Frontal cortex (tissue), 4 donors: Measurements from ENCODE around the gene S100PBP. TPM values are rescaled to one million over a fixed set of nuclear protein-coding genes. Genes with fewer than 3 reads are reported as not detected.
"Not testable (repeated sequence)": the region's sequence is repeated elsewhere in the genome, so short reads cannot be mapped to it uniquely, and the experiment has no call there.

ENCODE experiments used
- DNase-seq, 2 donors: peaks; one replicate each; pipeline ENCODE4 v3.0.0; 2012; ENCODE audit warnings: low spot score in 2 of 2
- FAIRE-seq: peaks from 2 replicates; lab custom pipeline; 2012; peaks lifted over from hg19 to GRCh38; lab: Jason Lieb, UNC
- total RNA-seq: library from RNA; depleted of rRNA; stranded (reverse); fragments of >200 nt; gene quantifications from one replicate; pipeline ENCODE4 v1.2.3, GENCODE V29; 2014
- donor health status: control.
- donor health status: control.
- donor health status: control.

Gene S100PBP
- total RNA-seq, 1 donor from 2014 or later = 42.4 TPM

GRCh38 chr1:32894019-32894600, 76.7 kb downstream of the S100PBP start:
- no peak for DNase-seq
- FAIRE-seq = no peak

DNA sequence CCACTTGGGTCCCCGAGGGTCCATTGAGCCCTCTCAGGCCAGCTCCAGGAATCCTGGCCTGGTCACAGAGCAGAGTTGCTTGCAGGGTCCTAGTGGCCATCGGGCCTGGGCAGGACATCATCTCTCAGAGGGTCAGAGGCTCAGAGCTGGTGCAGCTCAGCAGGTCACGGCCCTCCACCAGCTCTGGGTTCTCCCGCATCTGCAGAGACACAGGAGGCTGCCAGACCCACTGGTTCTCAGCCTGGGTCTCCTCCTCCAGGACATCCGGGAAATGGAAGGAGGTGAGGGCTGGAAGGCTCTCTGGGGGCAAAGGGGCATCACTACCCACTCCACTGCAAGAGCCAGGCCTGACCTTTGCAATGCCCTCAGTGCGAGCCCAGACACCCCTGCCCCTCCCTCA, 77.2 kb downstream of the S100PBP start:
- no peak for FAIRE-seq
- no peak for DNase-seq

- FAIRE-seq (no peak), DNase-seq (no peak)
These were observed 78.1 kb downstream of the S100PBP start for GRCh38 chr1:32895325-32896215.

- FAIRE-seq (no peak), DNase-seq (no peak)
These were observed 79.0 kb downstream of the S100PBP start for GRCh38 chr1:32896451-32896850.

DNA sequence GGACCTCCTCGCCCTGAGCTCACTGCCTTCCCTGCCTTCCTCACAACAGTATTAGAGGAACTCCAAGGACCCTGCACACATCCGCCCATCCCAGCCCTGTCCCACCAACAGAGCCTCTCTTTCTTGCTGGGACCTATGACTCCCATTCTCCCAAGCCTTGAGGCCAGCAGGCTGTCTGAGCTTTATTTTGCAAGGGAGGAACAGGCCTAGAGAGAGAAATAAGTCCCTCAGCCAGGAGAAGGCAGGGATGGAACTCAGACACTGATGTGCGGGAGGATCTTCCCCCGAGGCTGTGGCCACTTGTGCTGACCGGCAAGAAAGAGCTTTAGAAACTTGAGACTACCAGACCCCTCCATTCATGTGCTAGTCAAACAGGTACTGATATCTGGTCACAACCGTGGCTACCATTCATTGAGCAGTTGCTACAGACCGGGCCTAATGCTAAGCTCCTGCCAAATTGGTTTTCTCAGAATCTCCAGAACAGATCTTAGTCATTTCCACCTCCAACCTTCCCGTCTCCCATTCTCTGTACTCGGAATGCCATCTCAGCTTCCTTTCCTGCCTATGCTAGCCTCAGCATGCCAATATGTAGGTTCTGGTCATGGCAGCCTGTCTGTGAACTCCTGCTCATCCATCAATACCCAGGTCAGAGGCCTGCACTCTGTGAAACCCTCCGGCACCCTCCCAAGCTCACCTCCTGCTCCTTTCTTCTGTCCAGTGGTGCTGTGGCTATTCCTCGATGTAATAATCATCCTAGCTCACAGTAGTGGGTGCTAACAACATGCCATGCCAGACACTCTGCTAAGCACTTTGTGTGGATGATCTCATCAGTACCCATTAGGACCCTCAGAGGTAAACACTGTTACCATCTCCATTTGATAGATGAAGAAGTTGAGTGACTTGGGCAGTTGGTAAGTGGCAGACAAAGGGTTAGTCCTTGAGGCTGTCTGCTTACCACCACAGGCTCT, 79.9 kb downstream of the S100PBP start:
- no peak for FAIRE-seq

DNA sequence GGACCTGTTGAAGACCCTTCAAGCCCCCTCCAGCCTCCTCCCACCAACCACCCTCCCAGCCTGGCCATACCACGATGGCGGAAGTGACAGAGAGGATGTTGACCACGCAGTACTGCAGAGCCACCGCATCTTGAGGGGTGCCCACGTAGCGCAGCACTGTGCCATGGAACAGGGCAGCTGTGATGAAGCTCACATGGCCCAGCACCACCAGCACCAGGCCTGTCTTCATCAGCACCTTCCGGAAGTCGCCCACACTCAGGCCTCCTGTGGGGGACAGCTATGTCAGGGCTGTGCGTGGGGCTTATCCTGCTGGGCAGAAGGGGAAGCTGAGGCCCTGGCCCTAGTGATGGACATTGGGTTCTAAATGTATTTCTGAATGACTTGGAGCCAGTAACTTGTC, 80.6 kb downstream of the S100PBP start:
- no peak for FAIRE-seq
- no peak for DNase-seq

More for the DNA sequence above, 79.9 kb downstream of the S100PBP start:
- no peak for DNase-seq

GRCh38 chr1:32898958-32899357, 81.5 kb downstream of the S100PBP start:
- DNase-seq = no peak
- no peak for FAIRE-seq

GRCh38 chr1:32899586-32900296, 82.3 kb downstream of the S100PBP start:
- FAIRE-seq (no peak), DNase-seq (no peak)

DNA sequence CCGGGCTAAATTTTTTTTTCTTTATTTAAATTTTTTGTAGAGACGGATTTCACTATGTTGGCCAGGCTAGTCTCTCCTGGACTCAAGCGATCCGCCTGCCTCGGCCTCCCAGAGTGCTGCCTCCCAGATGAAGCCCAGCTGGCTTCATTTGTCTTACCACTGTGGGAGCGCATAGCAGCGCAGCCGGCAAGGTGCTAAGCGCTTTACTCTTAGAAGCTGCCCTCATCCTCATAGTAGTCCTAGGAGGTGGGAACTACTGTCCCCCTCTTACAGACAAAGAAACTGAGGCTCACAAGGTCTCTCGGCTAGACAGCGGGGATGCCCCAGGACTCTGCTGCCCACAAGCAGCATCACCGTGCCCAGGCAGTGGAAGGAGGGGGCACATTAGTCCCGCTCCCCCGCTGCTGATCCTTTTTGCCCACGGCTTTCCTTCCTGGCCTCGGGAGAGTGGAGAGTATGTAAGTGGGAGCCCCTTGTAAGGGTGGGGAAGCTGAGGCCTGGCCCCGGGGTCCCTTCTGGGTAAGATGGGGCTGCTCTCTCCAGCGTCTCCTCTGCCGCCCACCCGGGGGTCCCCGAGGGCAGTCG, 83.0 kb downstream of the S100PBP start:
- no peak for FAIRE-seq
- DNase-seq = no peak

GRCh38 chr1:32900956-32901822, 83.7 kb downstream of the S100PBP start, which contains the start of gene TMEM54:
TMEM54 (minus strand) TSS chr1:32901389; CDS start chr1:32901238, 151 bp downstream.
- FAIRE-seq (no peak), DNase-seq (peak; percentile 81 to 86)

DNA sequence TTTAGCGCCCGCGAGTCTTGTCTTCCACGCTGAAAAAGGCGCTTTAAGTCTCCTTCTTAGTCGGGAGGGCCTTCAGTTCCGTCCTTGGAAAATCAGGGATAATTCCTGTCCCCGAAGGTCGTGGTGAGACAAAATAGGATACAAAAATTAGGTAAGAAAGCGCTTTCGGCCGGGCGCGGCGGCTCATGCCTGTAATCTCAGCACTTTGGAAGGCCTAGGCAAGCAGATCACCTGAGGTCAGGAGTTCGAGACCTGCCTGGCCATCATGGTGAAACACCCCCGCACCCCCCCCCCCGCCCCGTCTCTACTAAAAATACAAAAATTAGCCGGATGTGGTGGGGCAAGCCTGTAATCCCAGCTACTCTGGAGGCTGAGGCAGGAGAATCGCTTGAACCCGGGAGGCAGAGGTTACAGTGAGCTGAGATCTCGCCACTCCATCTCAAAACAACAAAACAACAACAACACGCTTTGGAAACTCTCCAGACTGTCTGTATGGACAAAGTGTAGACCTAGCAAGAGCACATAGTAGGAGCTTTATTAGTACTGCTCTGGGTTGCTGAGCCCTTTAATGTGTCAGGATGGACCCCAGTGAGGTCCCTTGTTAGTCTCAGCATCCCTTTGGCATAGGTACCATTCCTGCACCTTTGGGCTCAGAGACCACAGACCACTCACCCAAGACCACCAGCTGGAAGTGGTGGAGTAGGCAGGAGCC, 84.5 kb downstream of the S100PBP start:
- FAIRE-seq (no peak), DNase-seq (no peak)

DNA sequence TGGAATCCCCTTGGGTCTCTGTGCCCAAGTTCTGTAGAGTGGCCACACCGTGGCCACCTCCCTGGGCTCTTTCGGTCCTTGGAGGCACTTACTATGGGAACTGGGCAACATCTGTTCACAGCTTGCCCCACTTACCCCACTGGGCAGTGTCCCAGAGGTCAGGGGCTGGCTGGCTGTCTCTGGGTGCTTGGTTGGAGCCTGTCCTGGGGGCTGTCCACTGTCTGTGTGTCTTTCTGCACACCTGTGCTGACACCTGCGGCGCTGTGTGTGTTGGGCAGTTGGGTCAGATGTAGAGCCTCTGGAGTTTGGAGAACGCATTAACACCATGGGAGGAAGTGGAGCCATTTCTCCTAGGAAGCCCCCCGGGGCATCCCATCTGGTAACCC, 85.1 kb downstream of the S100PBP start:
- FAIRE-seq (no peak), DNase-seq (no peak)

- DNase-seq = no peak
- FAIRE-seq = no peak
These were observed 86.7 kb downstream of the S100PBP start for GRCh38 chr1:32903991-32904785.

DNA sequence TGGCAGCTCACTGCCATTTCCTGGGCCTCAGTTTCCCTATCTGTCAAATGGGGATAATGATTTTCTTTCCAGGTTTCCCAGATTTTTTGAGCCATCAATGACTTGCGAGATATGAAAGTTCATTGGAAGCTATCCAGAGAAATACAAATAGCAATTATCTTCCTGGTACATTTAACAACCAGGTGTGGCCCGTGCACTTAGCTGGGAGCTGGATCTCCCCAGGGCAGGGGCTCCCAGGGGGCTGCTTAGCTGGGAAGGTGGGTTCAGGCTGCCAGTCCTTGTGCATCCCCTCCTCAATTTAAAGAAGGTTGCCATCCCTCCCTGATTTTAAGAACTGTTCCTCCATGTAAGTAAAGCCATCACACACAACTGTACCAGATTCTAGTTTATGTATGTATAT, 87.3 kb downstream of the S100PBP start:
- DNase-seq (no peak), FAIRE-seq (no peak)

DNA sequence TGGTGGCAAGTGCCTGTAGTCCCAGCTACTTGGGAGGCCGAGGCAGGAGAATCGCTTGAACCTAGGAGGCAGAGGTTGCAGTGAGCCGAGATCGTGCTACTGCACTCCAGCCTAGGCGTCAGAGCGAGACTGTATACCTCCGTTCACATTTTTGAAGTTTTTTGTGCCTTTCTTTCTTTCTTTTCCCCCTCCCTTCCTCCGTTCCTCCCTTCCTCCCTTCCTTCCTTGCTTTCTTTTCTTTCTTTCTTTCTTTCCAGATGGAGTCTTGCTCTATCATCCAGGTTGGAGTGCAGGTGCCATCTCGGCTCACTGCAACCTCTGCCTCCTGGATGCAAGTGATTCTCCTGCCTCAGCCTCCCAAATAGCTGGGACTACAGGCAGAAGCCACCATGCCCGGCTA, 88.1 kb downstream of the S100PBP start:
- DNase-seq, FAIRE-seq: not testable (repeated sequence)

DNA sequence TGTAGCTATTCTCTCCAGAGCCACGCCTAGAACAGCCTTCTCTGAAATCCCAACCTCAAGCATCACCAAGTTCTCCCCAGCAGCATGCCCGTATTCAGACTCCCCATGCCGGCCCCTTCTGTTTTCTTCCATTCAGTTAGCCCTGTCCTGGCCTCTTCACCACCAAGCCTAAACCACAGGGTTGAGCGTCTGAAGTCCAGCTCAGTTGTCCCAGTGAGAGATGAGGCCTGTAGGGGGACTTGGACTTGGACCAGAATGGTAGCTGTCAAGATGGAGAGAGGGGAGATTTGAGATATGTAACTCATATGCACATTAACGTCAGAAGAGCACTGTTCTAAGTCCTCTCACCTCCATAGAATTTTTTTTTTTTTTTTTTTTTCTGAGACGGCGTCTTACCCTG, 89.2 kb downstream of the S100PBP start:
- FAIRE-seq (no peak), DNase-seq (no peak)

GRCh38 chr1:32907435-32907834, 90.0 kb downstream of the S100PBP start:
- FAIRE-seq = no peak
- no peak for DNase-seq
